ENCODE data around the gene PAPOLA. TPM values are rescaled to one million over a fixed set of nuclear protein-coding genes. Genes with fewer than 3 reads are reported as not detected.

The PAPOLA gene
- total and polyA plus RNA-seq, 9 of the 15 experiments (the other 6 are each of a cell fraction or from before 2014, with no cell fraction given), result 51.1 to 199 (median 95.8) TPM

DNA sequence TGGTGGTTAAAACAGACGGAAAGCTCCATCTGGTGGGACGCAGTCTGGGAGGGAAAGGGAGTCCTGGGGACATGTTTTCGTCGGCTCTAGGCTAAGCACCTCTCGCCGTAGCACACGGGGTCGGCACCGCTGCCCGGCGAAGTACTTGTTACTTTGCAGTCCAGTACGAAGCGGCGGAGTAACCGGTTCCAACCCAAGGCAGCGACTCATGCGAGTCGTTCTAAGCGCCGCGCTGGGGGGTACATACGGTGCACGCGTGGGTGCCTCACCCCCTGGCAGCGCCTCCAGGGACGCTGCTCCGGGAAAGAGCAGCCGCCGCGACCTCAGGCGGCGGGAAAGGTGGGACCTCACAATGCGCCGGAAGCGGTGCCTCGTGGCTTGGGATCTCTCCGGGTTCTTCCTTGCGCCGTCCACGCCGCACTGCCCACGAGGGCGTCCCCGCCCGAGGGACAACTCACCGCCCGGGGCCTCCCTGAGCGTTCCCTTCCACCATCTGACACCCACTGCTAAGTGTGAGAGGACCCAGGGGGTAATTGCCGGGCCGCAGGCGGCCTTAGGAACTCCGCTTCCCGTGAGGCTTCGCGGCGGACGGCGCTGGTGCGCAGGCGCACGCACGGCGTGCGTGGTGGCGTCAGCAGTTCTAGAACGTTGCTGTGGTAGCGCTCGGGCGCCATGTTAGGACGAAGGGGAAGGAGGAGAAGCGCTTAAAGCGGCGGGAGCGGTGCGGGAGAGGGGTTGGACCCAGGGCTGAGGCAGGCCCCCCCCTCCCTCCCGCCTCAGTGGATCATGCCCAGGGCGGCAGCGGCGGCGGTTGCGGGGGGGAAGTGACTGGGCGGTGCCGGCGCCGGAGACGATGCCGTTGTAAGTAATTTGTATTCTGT lies at the start of gene PAPOLA (continued):
- TF ChIP-seq, protein P1, sequence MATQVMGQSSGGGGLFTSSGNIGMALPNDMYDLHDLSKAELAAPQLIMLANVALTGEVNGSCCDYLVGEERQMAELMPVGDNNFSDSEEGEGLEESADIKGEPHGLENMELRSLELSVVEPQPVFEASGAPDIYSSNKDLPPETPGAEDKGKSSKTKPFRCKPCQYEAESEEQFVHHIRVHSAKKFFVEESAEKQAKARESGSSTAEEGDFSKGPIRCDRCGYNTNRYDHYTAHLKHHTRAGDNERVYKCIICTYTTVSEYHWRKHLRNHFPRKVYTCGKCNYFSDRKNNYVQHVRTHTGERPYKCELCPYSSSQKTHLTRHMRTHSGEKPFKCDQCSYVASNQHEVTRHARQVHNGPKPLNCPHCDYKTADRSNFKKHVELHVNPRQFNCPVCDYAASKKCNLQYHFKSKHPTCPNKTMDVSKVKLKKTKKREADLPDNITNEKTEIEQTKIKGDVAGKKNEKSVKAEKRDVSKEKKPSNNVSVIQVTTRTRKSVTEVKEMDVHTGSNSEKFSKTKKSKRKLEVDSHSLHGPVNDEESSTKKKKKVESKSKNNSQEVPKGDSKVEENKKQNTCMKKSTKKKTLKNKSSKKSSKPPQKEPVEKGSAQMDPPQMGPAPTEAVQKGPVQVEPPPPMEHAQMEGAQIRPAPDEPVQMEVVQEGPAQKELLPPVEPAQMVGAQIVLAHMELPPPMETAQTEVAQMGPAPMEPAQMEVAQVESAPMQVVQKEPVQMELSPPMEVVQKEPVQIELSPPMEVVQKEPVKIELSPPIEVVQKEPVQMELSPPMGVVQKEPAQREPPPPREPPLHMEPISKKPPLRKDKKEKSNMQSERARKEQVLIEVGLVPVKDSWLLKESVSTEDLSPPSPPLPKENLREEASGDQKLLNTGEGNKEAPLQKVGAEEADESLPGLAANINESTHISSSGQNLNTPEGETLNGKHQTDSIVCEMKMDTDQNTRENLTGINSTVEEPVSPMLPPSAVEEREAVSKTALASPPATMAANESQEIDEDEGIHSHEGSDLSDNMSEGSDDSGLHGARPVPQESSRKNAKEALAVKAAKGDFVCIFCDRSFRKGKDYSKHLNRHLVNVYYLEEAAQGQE (IDR thresholded peaks at IDR 0.05; ENCODE audit: borderline replicate concordance), result no peak
- TF ChIP-seq, protein P1 (CRISPR knock-in tag; IDR thresholded peaks at IDR 0.05; ENCODE audit: low read depth), result no peak
- TF ChIP-seq CBX8 (IDR thresholded peaks at IDR 0.05; ENCODE audit: borderline replicate concordance, extremely low read depth, low read depth, low read length, poor library complexity, severe bottlenecking) (no peak), NFIC (IDR thresholded peaks at IDR 0.05) (peak; percentile 29; the same call in 1 of the 2 replicates), SAP30 (IDR thresholded peaks at IDR 0.05; ENCODE audit: borderline replicate concordance, insufficient read depth, low read depth, low read length, poor library complexity, severe bottlenecking) (no peak), ZNF23 (CRISPR knock-in tag; IDR thresholded peaks at IDR 0.05) (no peak), ZNF140 (CRISPR knock-in tag; IDR thresholded peaks at IDR 0.05) (no peak), NONO (IDR thresholded peaks at IDR 0.05; ENCODE audit: low read depth in 2 of 2, low read length in 1 of 2) (peak in 1 of 2 experiments; percentile 64; a peak in 2 of 4 replicates), CEBPB (tag; IDR thresholded peaks at IDR 0.05) (no peak), SUPT5H (IDR thresholded peaks at IDR 0.05) (peak; percentile 88), ZNF695 (CRISPR knock-in tag; IDR thresholded peaks at IDR 0.05) (no peak), ELF2 (CRISPR knock-in tag; IDR thresholded peaks at IDR 0.05) (no peak), ARNT (IDR thresholded peaks at IDR 0.05) (no peak), DMBX1 (CRISPR knock-in tag; IDR thresholded peaks at IDR 0.05; ENCODE audit: borderline replicate concordance) (peak; percentile 31; the same call in 1 of the 2 replicates), EGR1 (conservative IDR thresholded peaks at IDR 0.05) (peak; percentile 79), DIDO1 (tag; IDR thresholded peaks at IDR 0.05; ENCODE audit: low read depth) (peak; percentile 52; the same call in 1 of the 2 replicates), ZNF239 (CRISPR knock-in tag; IDR thresholded peaks at IDR 0.05) (no peak)
- TF ChIP-seq, protein P2, sequence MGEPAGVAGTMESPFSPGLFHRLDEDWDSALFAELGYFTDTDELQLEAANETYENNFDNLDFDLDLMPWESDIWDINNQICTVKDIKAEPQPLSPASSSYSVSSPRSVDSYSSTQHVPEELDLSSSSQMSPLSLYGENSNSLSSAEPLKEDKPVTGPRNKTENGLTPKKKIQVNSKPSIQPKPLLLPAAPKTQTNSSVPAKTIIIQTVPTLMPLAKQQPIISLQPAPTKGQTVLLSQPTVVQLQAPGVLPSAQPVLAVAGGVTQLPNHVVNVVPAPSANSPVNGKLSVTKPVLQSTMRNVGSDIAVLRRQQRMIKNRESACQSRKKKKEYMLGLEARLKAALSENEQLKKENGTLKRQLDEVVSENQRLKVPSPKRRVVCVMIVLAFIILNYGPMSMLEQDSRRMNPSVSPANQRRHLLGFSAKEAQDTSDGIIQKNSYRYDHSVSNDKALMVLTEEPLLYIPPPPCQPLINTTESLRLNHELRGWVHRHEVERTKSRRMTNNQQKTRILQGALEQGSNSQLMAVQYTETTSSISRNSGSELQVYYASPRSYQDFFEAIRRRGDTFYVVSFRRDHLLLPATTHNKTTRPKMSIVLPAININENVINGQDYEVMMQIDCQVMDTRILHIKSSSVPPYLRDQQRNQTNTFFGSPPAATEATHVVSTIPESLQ (CRISPR knock-in tag; IDR thresholded peaks at IDR 0.05), result no peak

All from K562 (cell line).